ENCODE measurements around the gene AP1M2. TPM values are rescaled to one million over a fixed set of nuclear protein-coding genes. Genes with fewer than 3 reads are reported as not detected.

AP1M2 gene
- total and polyA plus RNA-seq, 2 donors (not counting 3 experiments of a cell fraction or from before 2014, with no cell fraction given) = 0.19 TPM; not detected in 1

GRCh38 chr19:10580979-10581631 is 6.0 kb downstream of the AP1M2 start:
- CTCF ChIA-PET = interaction anchor here (0.6 to 9.1 kb wide), 51 partner anchors 9 to 283 kb away, joined by 3 to 654 read pairs (median 4); partner anchors contain the start of genes CDC37, KRI1, QTRT1 and SLC44A2
- no TSS peak for BruUV-seq (replicated peaks)
- no peaks in the 10 kb centered on the region for H3K4me1 ChIP-seq (ENCODE audit: control insufficient read depth, extremely low read depth, insufficient read depth, low read length)
- POLR2A ChIA-PET = interaction anchor here (0.5 to 1.2 kb wide), 3 partner anchors 60 to 438 kb away, joined by 3 to 6 read pairs (median 5); no protein-coding TSS in a partner anchor
- DNase-seq (ENCODE audit: low read depth, low spot score) (peak; percentile 88), FAIRE-seq (peak; percentile 96)
- no peaks in the 10 kb centered on the region for H3K9me1 ChIP-seq (replicated peaks; ENCODE audit: control insufficient read depth, extremely low read depth, insufficient read depth, low read length)
- TF ChIP-seq JUN (IDR thresholded peaks at IDR 0.05; ENCODE audit: borderline replicate concordance, insufficient read depth, insufficient read length, low read depth) (no peak), GATA2 (IDR thresholded peaks at IDR 0.05; ENCODE audit: insufficient read depth, insufficient read length, low read depth, low read length) (no peak), EZH2 (IDR thresholded peaks at IDR 0.05; ENCODE audit: borderline replicate concordance, low read depth, low read length, severe bottlenecking) (no peak), POLR2AphosphoS5 (IDR thresholded peaks at IDR 0.05; ENCODE audit: insufficient read depth, low read depth, low read length) (no peak), MYC (IDR thresholded peaks at IDR 0.05; ENCODE audit: low read depth, low read length) (no peak), MAX (IDR thresholded peaks at IDR 0.05; ENCODE audit: insufficient read depth, insufficient read length) (peak; percentile 60), POLR2A (IDR thresholded peaks at IDR 0.05; ENCODE audit: low read depth, low read length) (no peak), FOS (IDR thresholded peaks at IDR 0.05; ENCODE audit: borderline replicate concordance, insufficient read depth, low read length) (no peak), CTCF (IDR thresholded peaks at IDR 0.05; ENCODE audit: extremely low read depth in 1 of 2, insufficient read depth in 1 of 2, low read depth in 1 of 2, low read length in 2 of 2) (peak; percentile 98)
- H3K9ac ChIP-seq (replicated peaks; ENCODE audit: extremely low read depth, insufficient read depth, low read length) = no peak overlapping the region
- H3K79me2 ChIP-seq (ENCODE audit: control insufficient read depth, insufficient read depth, low read length) = no peaks in the 10 kb centered on the region
- no peak overlapping the region for H3K4me3 ChIP-seq (replicated peaks in 1 of 3; ENCODE audit: insufficient read depth in 1 of 3, low read depth in 1 of 3, low read length in 3 of 3)
- no peak overlapping the region for H3K27ac ChIP-seq (ENCODE audit: insufficient read depth, low read depth, low read length)
- H3K27me3 ChIP-seq (ENCODE audit: control insufficient read depth in 2 of 2, insufficient read depth in 2 of 2, low read length in 2 of 2) = no peaks in the 10 kb centered on the region
- H3K36me3 ChIP-seq (ENCODE audit: control insufficient read depth in 2 of 2, extremely low read depth in 1 of 2, insufficient read depth in 2 of 2, low read length in 2 of 2) = no peaks in the 10 kb centered on the region
- H2AFZ ChIP-seq (ENCODE audit: low read depth, low read length) = peak overlapping the region; percentile 72
- no peaks in the 10 kb centered on the region for H4K20me1 ChIP-seq (replicated peaks; ENCODE audit: control insufficient read depth, extremely low read depth, insufficient read depth, low read length)
- no peak overlapping the region for H3K4me2 ChIP-seq (ENCODE audit: insufficient read depth, low read length)
- H3K9me3 ChIP-seq (replicated peaks; ENCODE audit: control insufficient read depth, insufficient read depth, low read length) = no peaks in the 10 kb centered on the region
- intact Hi-C loops (cut with micrococcal nuclease) (loop anchor here (1.0 to 5.0 kb wide), 4 partner anchors 24 to 118 kb away; partner anchors contain the start of gene SLC44A2), dilution Hi-C loops (cut with MboI; ENCODE audit: extremely low pct_ligation_motif_present, low sequenced_read_pairs) (no loop called here)

All from endothelial cell of umbilical vein (primary cell).